ENCODE results near the gene ADA.

Gene ADA

DNA sequence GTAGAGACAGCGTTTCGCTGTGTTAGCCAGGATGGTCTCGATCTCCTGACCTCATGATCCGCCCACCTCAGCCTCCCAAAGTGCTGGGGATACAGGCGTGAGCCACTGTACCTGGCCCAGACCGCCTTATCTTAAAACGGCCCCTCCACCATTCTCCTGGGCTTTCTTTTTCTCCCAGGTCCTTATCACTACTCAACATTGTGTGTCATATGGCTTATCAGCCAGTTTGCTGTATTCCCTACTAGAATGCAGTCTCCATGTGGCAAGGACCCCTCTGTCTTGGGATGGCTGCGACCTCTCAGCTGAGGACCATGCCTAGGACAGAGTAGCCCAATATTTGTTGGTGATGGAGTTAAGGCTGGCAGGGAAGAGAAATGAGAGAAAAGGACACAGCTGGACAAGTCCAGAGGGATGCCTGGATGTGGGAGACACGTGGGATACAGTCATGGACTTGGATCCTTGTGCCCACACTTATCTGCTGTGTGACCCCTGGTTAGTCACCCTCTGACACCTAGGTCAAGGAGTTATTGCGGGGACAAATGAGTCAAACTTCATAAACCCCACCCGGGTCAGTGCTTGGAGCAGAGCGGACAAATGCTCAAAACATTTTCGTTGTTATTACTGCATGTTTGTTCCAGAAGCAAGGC, 24.0 kb downstream of the ADA start:
- peaks cover 18% of the 10 kb centered on the region for H3K9me3 ChIP-seq
- no peak overlapping the region for H3K27ac ChIP-seq
- H3K9ac ChIP-seq = no peak overlapping the region
- no peak overlapping the region for H3K4me2 ChIP-seq
- no peaks in the 10 kb centered on the region for H3K27me3 ChIP-seq
- no peak for TF ChIP-seq Cebpa-rat (IDR thresholded peaks at IDR 0.05)
- H3K4me3 ChIP-seq = no peak overlapping the region
- H4K20me1 ChIP-seq = peaks cover 86% of the 10 kb centered on the region
- peaks cover 100% of the 10 kb centered on the region for H3K36me3 ChIP-seq
- H3K4me1 ChIP-seq = peaks cover 18% of the 10 kb centered on the region

DNA sequence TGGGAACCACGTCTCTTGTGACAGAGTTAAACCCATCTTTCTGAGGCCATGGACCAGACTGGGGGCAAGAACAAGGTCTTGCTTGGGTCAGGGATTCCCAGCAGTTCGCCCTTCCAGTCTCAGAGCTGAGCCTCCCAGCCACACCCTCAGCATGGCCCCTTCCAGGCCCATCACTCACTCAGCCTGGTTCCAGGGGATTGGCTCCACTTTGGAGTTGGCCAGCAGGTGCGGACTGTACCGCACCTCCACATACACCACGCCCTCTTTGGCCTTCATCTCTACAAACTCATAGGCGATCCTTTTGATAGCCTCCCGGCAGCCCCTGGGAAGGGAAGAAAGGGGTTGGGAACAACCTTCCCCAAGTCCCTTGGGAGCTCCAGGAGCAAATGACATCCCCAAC, 25.2 kb downstream of the ADA start:
- peaks cover 100% of the 10 kb centered on the region for H3K36me3 ChIP-seq
- TF ChIP-seq Cebpa-rat (IDR thresholded peaks at IDR 0.05) = no peak
- no peaks in the 10 kb centered on the region for H3K27me3 ChIP-seq
- 0 out of 2 replicates have a peak overlapping the region, but pooled peaks have one; percentile 10 for H3K9ac ChIP-seq
- no peak overlapping the region for H3K4me3 ChIP-seq
- H3K27ac ChIP-seq = no peak overlapping the region; the same call in 1 of the 2 replicates
- H3K9me3 ChIP-seq = peaks cover 18% of the 10 kb centered on the region
- peaks cover 19% of the 10 kb centered on the region for H3K4me1 ChIP-seq
- peaks cover 79% of the 10 kb centered on the region for H4K20me1 ChIP-seq
- no peak overlapping the region for H3K4me2 ChIP-seq

DNA sequence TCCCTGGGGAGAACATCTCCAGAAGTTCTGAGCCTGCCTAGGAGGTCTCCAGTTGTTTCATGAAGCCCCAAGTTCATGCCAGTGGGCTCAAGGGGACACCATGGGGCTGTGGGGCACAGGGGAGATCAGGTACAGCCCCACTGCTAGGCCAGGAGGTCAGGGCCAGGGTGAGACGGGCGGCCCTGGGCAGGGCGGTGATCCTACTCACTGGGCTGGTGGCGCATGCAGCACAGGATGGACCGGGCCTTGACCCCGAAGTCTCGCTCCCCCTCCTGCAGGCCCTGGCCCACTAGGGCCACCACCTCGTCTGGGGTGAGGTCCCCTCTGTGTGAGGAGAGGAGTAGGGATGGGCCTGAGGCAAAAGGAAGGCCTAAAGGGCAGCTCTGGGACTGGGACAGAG, 26.1 kb downstream of the ADA start:
- Histone ChIP-seq H3K9me3 (peaks cover 18% of the 10 kb centered on the region), H3K36me3 (peaks cover 100% of the 10 kb centered on the region), H3K27ac (0 out of 2 replicates have a peak overlapping the region, but pooled peaks have one; percentile 30), H3K4me3 (no peak overlapping the region), H3K27me3 (no peaks in the 10 kb centered on the region), H4K20me1 (peaks cover 73% of the 10 kb centered on the region), H3K4me1 (peaks cover 28% of the 10 kb centered on the region), H3K9ac (no peak overlapping the region), H3K4me2 (no peak overlapping the region)
- TF ChIP-seq Cebpa-rat (IDR thresholded peaks at IDR 0.05) = no peak

DNA sequence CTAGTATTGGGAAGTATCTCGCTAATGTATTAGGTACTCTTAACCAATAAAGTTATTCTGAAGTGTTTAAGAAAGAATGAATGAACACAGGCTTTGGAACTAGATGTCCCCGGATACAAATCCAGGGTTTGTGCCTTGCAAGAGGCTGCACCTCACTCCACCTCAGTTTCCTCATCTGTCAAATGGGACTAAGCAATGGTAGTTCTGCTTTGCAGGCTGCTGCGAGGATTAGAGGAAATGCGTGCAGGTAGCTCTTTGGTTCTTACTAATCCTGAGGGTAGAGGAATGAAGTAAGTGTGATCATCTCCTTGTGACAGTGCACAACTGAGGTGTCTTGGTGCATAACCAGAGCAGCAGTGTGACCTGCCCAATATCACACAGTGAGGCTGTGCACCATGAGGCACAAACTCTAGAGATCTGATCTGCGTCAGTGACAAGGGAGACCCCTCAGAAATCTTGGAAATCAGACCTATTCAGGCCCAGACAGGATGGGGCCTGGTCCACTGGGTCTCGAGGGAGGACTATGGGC, 26.7 kb downstream of the ADA start:
- no peak for TF ChIP-seq Cebpa-rat (IDR thresholded peaks at IDR 0.05)
- H3K9ac ChIP-seq = no peak overlapping the region
- no peak overlapping the region for H3K4me2 ChIP-seq
- H3K27me3 ChIP-seq = no peaks in the 10 kb centered on the region
- H3K36me3 ChIP-seq = peaks cover 100% of the 10 kb centered on the region
- H3K4me1 ChIP-seq = peaks cover 34% of the 10 kb centered on the region
- peaks cover 71% of the 10 kb centered on the region for H4K20me1 ChIP-seq
- H3K4me3 ChIP-seq = no peak overlapping the region
- peaks cover 18% of the 10 kb centered on the region for H3K9me3 ChIP-seq
- H3K27ac ChIP-seq = no peak overlapping the region

DNA sequence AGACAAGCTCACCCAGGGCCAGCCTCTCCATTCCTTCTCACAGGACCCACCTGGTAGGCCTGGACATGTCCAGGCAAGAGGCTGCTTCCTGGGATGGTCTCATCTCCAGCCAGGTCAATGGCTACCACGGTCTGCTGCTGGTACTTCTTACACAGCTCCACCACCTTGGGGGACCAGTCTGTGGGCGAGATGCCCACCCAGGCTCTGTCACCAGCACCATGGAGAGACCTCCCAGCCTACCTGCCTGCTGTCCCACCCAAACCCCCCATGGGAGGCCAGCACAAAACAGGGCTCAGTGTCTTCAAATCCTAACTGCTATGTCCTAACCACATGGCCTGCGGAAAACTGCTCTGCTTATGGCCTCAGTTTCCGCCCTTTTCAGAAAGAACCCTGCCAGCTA, 27.3 kb downstream of the ADA start:
- Histone ChIP-seq H3K4me2 (no peak overlapping the region), H4K20me1 (peaks cover 71% of the 10 kb centered on the region), H3K9me3 (peaks cover 18% of the 10 kb centered on the region), H3K27ac (no peak overlapping the region), H3K4me1 (peaks cover 41% of the 10 kb centered on the region), H3K9ac (no peak overlapping the region), H3K36me3 (peaks cover 100% of the 10 kb centered on the region), H3K4me3 (no peak overlapping the region), H3K27me3 (no peaks in the 10 kb centered on the region)
- no peak for TF ChIP-seq Cebpa-rat (IDR thresholded peaks at IDR 0.05)

DNA sequence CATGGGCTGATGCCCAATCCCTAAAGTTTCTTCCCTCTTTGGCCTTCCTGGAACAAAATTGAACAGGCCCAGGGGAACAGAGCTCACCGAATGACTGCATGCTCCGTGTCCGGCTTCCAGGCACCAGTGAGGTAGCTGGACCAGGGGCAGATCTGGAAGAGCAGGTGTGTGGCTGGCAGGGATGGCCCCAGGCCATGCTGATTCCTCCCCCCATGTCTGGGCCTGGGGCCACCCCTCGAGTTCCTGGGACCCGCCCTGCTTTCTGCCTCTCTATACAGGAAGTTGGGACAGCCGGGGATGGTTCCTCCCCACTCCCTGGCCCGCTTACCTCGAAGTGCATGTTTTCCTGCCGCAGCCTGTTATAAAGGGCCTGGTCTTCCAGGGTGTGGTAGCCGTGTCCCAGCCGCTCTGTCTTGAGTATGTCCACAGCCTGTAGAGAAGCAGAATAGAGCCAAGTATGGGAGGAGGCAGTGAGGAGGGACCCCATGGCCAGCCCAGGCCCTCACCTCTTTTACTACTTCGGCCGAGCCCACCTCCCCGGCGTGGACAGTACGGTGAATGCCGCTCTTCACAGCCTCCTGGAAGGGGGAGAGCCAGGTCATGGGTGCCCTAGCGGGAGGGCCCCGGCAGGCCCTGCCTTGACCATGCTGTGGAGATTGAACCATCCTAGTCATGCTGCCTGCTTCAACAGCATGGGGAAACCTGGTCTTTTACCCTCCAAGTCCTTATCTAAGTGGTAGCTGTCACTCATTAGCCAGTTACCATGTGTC, 28.8 kb downstream of the ADA start:
- H3K27ac ChIP-seq = no peak overlapping the region
- H3K36me3 ChIP-seq = peaks cover 100% of the 10 kb centered on the region
- peaks cover 55% of the 10 kb centered on the region for H3K4me1 ChIP-seq
- H4K20me1 ChIP-seq = peaks cover 71% of the 10 kb centered on the region
- TF ChIP-seq Cebpa-rat (IDR thresholded peaks at IDR 0.05) = no peak
- H3K4me3 ChIP-seq = no peak overlapping the region
- no peak overlapping the region for H3K4me2 ChIP-seq
- H3K9me3 ChIP-seq = peaks cover 18% of the 10 kb centered on the region
- H3K9ac ChIP-seq = no peak overlapping the region
- H3K27me3 ChIP-seq = no peaks in the 10 kb centered on the region

DNA sequence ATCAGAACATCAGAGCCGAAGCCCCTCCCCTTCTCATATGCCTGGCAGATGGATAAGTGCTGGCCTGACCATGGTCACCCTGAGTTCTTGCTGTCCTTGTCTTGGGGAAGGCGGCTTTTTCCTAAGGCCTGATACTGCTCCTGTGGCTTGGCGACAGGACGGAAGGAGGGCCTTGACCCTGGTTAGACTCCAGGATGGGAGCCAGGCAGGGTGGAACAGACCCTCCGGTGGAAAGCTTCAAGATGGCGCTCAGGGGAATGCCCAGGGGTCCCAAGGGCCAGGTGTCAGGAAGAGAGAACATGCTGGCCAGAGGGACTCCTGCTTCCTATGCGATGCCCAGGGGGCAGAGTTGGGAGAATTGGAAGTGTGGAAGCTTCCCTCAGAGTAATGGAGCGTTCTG, 29.6 kb downstream of the ADA start:
- Histone ChIP-seq H3K9ac (no peak overlapping the region), H3K27me3 (no peaks in the 10 kb centered on the region), H3K27ac (no peak overlapping the region), H3K9me3 (peaks cover 18% of the 10 kb centered on the region), H4K20me1 (peaks cover 72% of the 10 kb centered on the region), H3K36me3 (peaks cover 100% of the 10 kb centered on the region), H3K4me3 (no peak overlapping the region), H3K4me2 (no peak overlapping the region), H3K4me1 (peaks cover 63% of the 10 kb centered on the region)
- no peak for TF ChIP-seq Cebpa-rat (IDR thresholded peaks at IDR 0.05)

DNA sequence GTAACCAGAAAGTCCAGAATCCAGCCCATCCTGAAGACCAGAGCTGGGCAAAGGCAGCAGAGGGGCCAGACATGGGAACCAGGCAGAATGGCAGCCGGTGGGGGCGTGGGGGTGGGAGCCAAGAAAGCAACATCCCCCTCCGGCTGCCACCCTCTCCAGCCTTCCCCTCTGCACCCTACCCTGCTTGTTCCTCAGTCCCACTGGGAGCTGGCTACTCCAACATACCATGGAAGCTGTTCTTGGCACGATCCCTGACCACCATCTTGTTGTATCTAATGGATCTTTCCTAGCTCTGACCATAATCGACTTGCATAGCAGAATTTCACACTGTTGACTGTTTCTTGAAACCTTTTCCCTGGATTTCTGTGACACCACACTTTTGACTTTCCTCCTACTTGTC, 30.2 kb downstream of the ADA start:
- peaks cover 72% of the 10 kb centered on the region for H4K20me1 ChIP-seq
- no peak overlapping the region for H3K4me3 ChIP-seq
- no peak overlapping the region for H3K4me2 ChIP-seq
- peaks cover 100% of the 10 kb centered on the region for H3K36me3 ChIP-seq
- no peak overlapping the region for H3K9ac ChIP-seq
- no peak overlapping the region for H3K27ac ChIP-seq
- peaks cover 69% of the 10 kb centered on the region for H3K4me1 ChIP-seq
- H3K27me3 ChIP-seq = no peaks in the 10 kb centered on the region
- TF ChIP-seq Cebpa-rat (IDR thresholded peaks at IDR 0.05) = no peak
- H3K9me3 ChIP-seq = peaks cover 18% of the 10 kb centered on the region

DNA sequence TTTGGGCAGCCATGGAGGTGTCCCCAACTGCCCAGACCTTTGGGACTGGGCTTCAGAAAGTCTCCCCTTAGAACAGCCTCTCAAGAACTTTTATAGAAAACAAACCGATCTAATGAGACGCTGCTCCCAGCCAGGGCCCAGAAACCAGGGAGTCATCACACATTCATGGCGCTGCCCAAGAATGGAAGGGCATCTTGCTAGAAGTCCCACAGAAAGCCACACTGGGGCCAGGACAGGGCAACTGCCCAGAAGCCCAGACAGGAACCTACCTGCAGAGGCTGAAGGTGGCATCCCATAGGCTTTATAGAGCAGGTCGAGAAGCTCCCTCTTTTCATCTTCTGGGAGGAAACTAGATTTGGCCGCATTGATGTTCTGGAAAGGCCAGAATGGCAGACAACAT, 31.5 kb downstream of the ADA start:
- Histone ChIP-seq H3K4me3 (no peak overlapping the region), H3K36me3 (peaks cover 89% of the 10 kb centered on the region), H4K20me1 (peaks cover 68% of the 10 kb centered on the region), H3K27ac (no peak overlapping the region), H3K9me3 (peaks cover 18% of the 10 kb centered on the region), H3K4me2 (peak overlapping the region; percentile 87), H3K4me1 (peaks cover 77% of the 10 kb centered on the region), H3K9ac (peak overlapping the region; percentile 9; the same call in 1 of the 2 replicates), H3K27me3 (no peaks in the 10 kb centered on the region)
- no peak for TF ChIP-seq Cebpa-rat (IDR thresholded peaks at IDR 0.05)

DNA sequence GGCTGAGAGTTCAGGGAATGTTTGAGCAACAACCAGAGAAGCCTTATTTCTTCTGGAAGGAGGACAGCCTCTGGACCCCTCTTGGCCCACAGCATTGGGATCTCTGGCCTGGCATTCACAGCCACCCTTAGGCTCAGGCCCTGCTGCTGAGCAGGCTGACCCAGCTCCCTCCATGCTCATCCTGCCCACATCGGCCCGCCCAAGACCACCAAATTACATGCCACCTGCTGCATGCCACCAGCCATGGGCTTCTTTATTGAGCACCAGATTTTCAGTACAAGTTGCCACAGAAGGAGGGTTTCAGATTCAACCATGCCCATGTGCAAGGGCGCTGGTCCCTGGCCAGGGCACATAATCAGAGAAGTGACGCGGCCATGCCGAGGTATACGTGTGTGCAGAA, 32.2 kb downstream of the ADA start:
- H3K4me2 ChIP-seq = peak overlapping the region; percentile 87
- peak overlapping the region; percentile 55 for H3K27ac ChIP-seq
- H3K4me3 ChIP-seq = no peak overlapping the region
- H3K27me3 ChIP-seq = no peaks in the 10 kb centered on the region
- peaks cover 61% of the 10 kb centered on the region for H4K20me1 ChIP-seq
- peaks cover 83% of the 10 kb centered on the region for H3K4me1 ChIP-seq
- TF ChIP-seq Cebpa-rat (IDR thresholded peaks at IDR 0.05) = no peak
- H3K9me3 ChIP-seq = peaks cover 14% of the 10 kb centered on the region
- peak overlapping the region; percentile 52 for H3K9ac ChIP-seq
- peaks cover 88% of the 10 kb centered on the region for H3K36me3 ChIP-seq

Measured in BLaER1 (cell line).